K562 (cell line): ENCODE data around the gene OR5H15. TPM values are rescaled to one million over a fixed set of nuclear protein-coding genes. Genes with fewer than 3 reads are reported as not detected.
"Not testable (repeated sequence)": the region's sequence is repeated elsewhere in the genome, so short reads cannot be mapped to it uniquely, and the experiment has no call there.

Experiments
- ATAC-seq: fragments of 200-7000 bp; cut with Tn5 transposase; 3 replicates; pipeline ENCODE4 v1.9.1; 2020; ENCODE audit warnings: moderate library complexity
- BruUV-seq: library from RNA; stranded (reverse); fragments of 400-500 nt; replicated peaks from 2 replicates; lab custom pipeline; 2021; lab: Mats Ljungman, UMichigan
- CTCF ChIA-PET: fragments of 300-600 bp; formaldehyde crosslinking; extraction: SDS; loops from one replicate; lab custom pipeline; 2021; ENCODE audit warnings: low intra/inter-chr PET ratio; lab: Yijun Ruan, JAX
- POLR2A ChIA-PET: fragments of 300-600, 350-650 bp; sonication (Branson Sonifier 250); formaldehyde crosslinking; extraction: SDS; loops from one replicate; lab custom pipeline; 2021; ENCODE audit warnings: antibody characterized with exemption, inconsistent platforms; lab: Yijun Ruan, JAX
- DNase-seq, 4 experiments: peaks; one replicate each; pipeline versions ENCODE4 v3.0.0 to v3.0.0-alpha.2; 2011 to 2018; ENCODE audit warnings: low spot score in 3 of 4, mixed read lengths in 3 of 4; ENCODE audit errors: extremely low read depth in 1 of 4
- FAIRE-seq: peaks from 2 replicates; lab custom pipeline; 2011; peaks lifted over from hg19 to GRCh38; lab: Jason Lieb, UNC
- H2AFZ ChIP-seq: 2 replicates; pipeline ENCODE4 v1.6.0; 2011; ENCODE audit warnings: low read depth, low read length, control low read depth, inconsistent platforms
- H3K27ac ChIP-seq: fragments of 200-600 bp; 3 replicates; pipeline ENCODE4 v1.8.0; 2011; ENCODE audit warnings: low read depth, mild to moderate bottlenecking, control low read depth, inconsistent platforms, low read length, moderate library complexity, mixed read lengths; ENCODE audit errors: extremely low read depth
- H3K27me3 ChIP-seq, 2 experiments: fragments of 300-600 bp in 1 of 2; 2 replicates in 1 of 2; 3 replicates in 1 of 2; pipeline versions ENCODE4 v1.6.0 to v1.8.0; 2011; ENCODE audit warnings: inconsistent platforms in 2 of 2, low read length in 2 of 2, mild to moderate bottlenecking in 1 of 2, mixed read lengths in 1 of 2, moderate library complexity in 1 of 2; ENCODE audit not compliant: control insufficient read depth in 2 of 2, insufficient read depth in 2 of 2
- H3K36me3 ChIP-seq: fragments of 300-600 bp; 3 replicates; pipeline ENCODE4 v1.8.0; 2011; ENCODE audit warnings: mild to moderate bottlenecking, low read length, inconsistent platforms; ENCODE audit not compliant: control insufficient read depth, insufficient read depth
- H3K4me1 ChIP-seq, 2 experiments: fragments of 200-600 bp in 1 of 2; replicated peaks in 1 of 2; 2 replicates in 1 of 2; 3 replicates in 1 of 2; pipeline versions ENCODE4 v1.5.1 to v1.8.0; 2011; ENCODE audit warnings: inconsistent platforms in 2 of 2, low read length in 2 of 2, mild to moderate bottlenecking in 1 of 2, mixed read lengths in 1 of 2, moderate library complexity in 1 of 2; ENCODE audit not compliant: control insufficient read depth in 2 of 2, insufficient read depth in 2 of 2
- H3K4me2 ChIP-seq: 2 replicates; pipeline ENCODE4 v1.6.1; 2011; ENCODE audit warnings: low read length, control low read depth, inconsistent platforms, mixed read lengths; ENCODE audit not compliant: insufficient read depth
- H3K4me3 ChIP-seq: fragments of 200-600 bp; sonication (generic), shearing (Covaris generic); 2 replicates; pipeline ENCODE4 v1.5.1; 2016; ENCODE audit warnings: control low read depth, inconsistent platforms
- H3K79me2 ChIP-seq: fragments of 200-600 bp; 3 replicates; pipeline ENCODE4 v1.8.0; 2011; ENCODE audit warnings: low read length, inconsistent platforms; ENCODE audit not compliant: control insufficient read depth, insufficient read depth
- H3K9ac ChIP-seq, 2 experiments: 2 replicates each; pipeline versions ENCODE4 v1.6.0 to v1.6.1; 2011; ENCODE audit warnings: low read depth in 2 of 2, low read length in 2 of 2, control low read depth in 1 of 2, inconsistent platforms in 1 of 2, mild to moderate bottlenecking in 1 of 2, mixed read lengths in 1 of 2; ENCODE audit not compliant: insufficient read depth in 1 of 2
- H3K9me1 ChIP-seq: one replicate; pipeline ENCODE4 v1.6.0; 2011; ENCODE audit warnings: inconsistent platforms, mild to moderate bottlenecking, low read length, moderate library complexity; ENCODE audit not compliant: control insufficient read depth, insufficient read depth
- H3K9me3 ChIP-seq: replicated peaks from 2 replicates; pipeline ENCODE4 v1.5.1; 2011; ENCODE audit warnings: low read depth, low read length, inconsistent platforms; ENCODE audit not compliant: control insufficient read depth, insufficient read depth
- H4K20me1 ChIP-seq: replicated peaks from 2 replicates; pipeline ENCODE4 v1.6.1; 2011; ENCODE audit warnings: low read length, inconsistent platforms, mixed read lengths; ENCODE audit not compliant: control insufficient read depth, insufficient read depth
- U2AF2 ChIP-seq: fragments of 200-400 bp; formaldehyde crosslinking; optimal IDR thresholded peaks from 2 replicates; pipeline ENCODE3; 2017; ENCODE audit warnings: low read depth, mild to moderate bottlenecking, low read length
- WHSC1 ChIP-seq: IDR thresholded peaks from one replicate; pipeline ENCODE4 v1.6.1; 2012; ENCODE audit warnings: low read length, control low read depth, inconsistent platforms
- ZEB2 ChIP-seq: fragments of 450-650 bp; IDR thresholded peaks from 2 replicates; pipeline ENCODE4 v1.6.1; 2016
- ZFP30 ChIP-seq: fragments of 250-450 bp; sonication (Bioruptor Pico); IDR thresholded peaks from 2 replicates; pipeline ENCODE4 v1.8.0; 2022; ENCODE audit warnings: moderate library complexity, mild to moderate bottlenecking, inconsistent platforms, borderline replicate concordance
- ZFP36 ChIP-seq: fragments of 150-350 bp; IDR thresholded peaks from 2 replicates; pipeline ENCODE4 v1.6.1; 2018; ENCODE audit warnings: low read length, low read depth; ENCODE audit not compliant: partially characterized antibody
- ZHX1 ChIP-seq: fragments of 150-350 bp; conservative IDR thresholded peaks from 2 replicates; pipeline ENCODE4 v1.6.1; 2014; ENCODE audit warnings: low read length
- ZNF124 ChIP-seq: sonication (generic); formaldehyde crosslinking; IDR thresholded peaks from 2 replicates; pipeline ENCODE4 v1.8.1; 2022; ENCODE audit warnings: missing genetic modification reagents
- ZNF354B ChIP-seq: fragments of 250-450 bp; sonication (Bioruptor Pico); IDR thresholded peaks from 2 replicates; pipeline ENCODE4 v1.4.0; 2020
- ZNF592 ChIP-seq: fragments of 450-650 bp; IDR thresholded peaks from 2 replicates; pipeline ENCODE4 v1.6.1; 2017; ENCODE audit warnings: antibody characterized with exemption, mild to moderate bottlenecking
- ZSCAN29 ChIP-seq: fragments of 450-650 bp; IDR thresholded peaks from 2 replicates; pipeline ENCODE4 v1.6.1; 2017
- WGBS: fragments of 100-300 bp; shearing (Covaris generic); methylation state at CpG from one replicate; pipeline ENCODE4 v1.1.6; 2016; ENCODE audit warnings: low coverage, mixed read lengths; ENCODE audit not compliant: insufficient coverage; ENCODE audit errors: missing lambda C conversion rate; 5-methylcytosine and 5-hydroxymethylcytosine counted together
- in situ Hi-C: fragments of 300-500 bp; cut with MboI; formaldehyde crosslinking; loops from 4 replicates; pipeline ENCODE4 v1.15.0; 2018; ENCODE audit warnings: inconsistent platforms, mixed read lengths
- intact Hi-C: fragments of 100-400 bp; cut with micrococcal nuclease; formaldehyde crosslinking; loops from 2 replicates; pipeline ENCODE4 v1.14.2; 2022
- polyA plus RNA-seq, 8 experiments: library from polyadenylated mRNA; depleted of rRNA in 4 of 8; stranded (reverse) in 5 of 8; unstranded in 3 of 8; fragments of >200 nt; fragmentation: Nextera tagmentation in 2 of 8; fragmentation: Illumina TruSeq in 1 of 8; extraction: Ambion mirVana in 2 of 8; extraction: Trizol in 1 of 8; gene quantifications; 2 replicates each; pipeline versions ENCODE4 v1.2.1 to v1.2.3, GENCODE V29; 2011 to 2014; ENCODE audit warnings: inconsistent platforms in 1 of 8, missing spikeins in 1 of 8
- total RNA-seq, 7 experiments: library from RNA; depleted of rRNA in 6 of 7; stranded (reverse); fragments of >200 nt in 6 of 7; fragmentation: Illumina TruSeq in 2 of 7; extraction: Trizol in 2 of 7; gene quantifications; 2 replicates each; pipeline versions ENCODE4 v1.2.1 to v1.2.3, GENCODE V29; 2011 to 2021; ENCODE audit warnings: low replicate concordance in 1 of 7

Gene OR5H15
- total and polyA plus RNA-seq, 9 of the 15 experiments (the other 6 are each of a cell fraction or from before 2014, with no cell fraction given): not detected

GRCh38 chr3:98137826-98138557 is 28.5 kb upstream of the OR5H15 start:
- intact Hi-C loops, POLR2A ChIA-PET: not testable (repeated sequence)

GRCh38 chr3:98140531-98140930 is 26.0 kb upstream of the OR5H15 start:
- H3K4me3 ChIP-seq: no peak overlapping the region
- H3K79me2 ChIP-seq: no peaks in the 10 kb centered on the region
- H3K9ac ChIP-seq: no peak overlapping the region
- H3K4me1 ChIP-seq: no peaks in the 10 kb centered on the region
- in situ Hi-C loops (no loop called here), intact Hi-C loops (no loop called here)
- FAIRE-seq (no peak), DNase-seq (no peak), ATAC-seq (no peak)
- no peaks in the 10 kb centered on the region for H3K36me3 ChIP-seq
- no peaks in the 10 kb centered on the region for H4K20me1 ChIP-seq
- CTCF ChIA-PET: no interaction called here
- H2AFZ ChIP-seq: no peak overlapping the region
- H3K9me3 ChIP-seq: no peaks in the 10 kb centered on the region
- H3K27ac ChIP-seq: no peak overlapping the region
- no peaks in the 10 kb centered on the region for H3K9me1 ChIP-seq
- H3K4me2 ChIP-seq: no peak overlapping the region
- no peaks in the 10 kb centered on the region for H3K27me3 ChIP-seq
- POLR2A ChIA-PET: no interaction called here
- no TSS peak for BruUV-seq
- TF ChIP-seq ZEB2: no peak
- TF ChIP-seq ZNF592: no peak
- no peak for TF ChIP-seq ZNF124 (CRISPR knock-in tag)
- TF ChIP-seq ZFP36: no peak
- no peak for TF ChIP-seq ZHX1
- TF ChIP-seq ZFP30: no peak
- no peak for TF ChIP-seq WHSC1
- no peak for TF ChIP-seq ZSCAN29
- no peak for TF ChIP-seq ZNF354B (CRISPR knock-in tag)
- no peak for TF ChIP-seq U2AF2

More at GRCh38 chr3:98137826-98138557, 28.5 kb upstream of the OR5H15 start:
- H3K9me3 ChIP-seq, H3K4me3 ChIP-seq, BruUV-seq, H3K79me2 ChIP-seq, H3K27me3 ChIP-seq, CTCF ChIA-PET, H3K9me1 ChIP-seq, H2AFZ ChIP-seq, FAIRE-seq, H3K27ac ChIP-seq, ATAC-seq, H4K20me1 ChIP-seq, H3K4me1 ChIP-seq, DNase-seq, in situ Hi-C loops, H3K36me3 ChIP-seq, H3K4me2 ChIP-seq, H3K9ac ChIP-seq: not testable (repeated sequence)
- under 1% methylated on average over 14 of the region's 23 CpGs for WGBS
